HCT116 (cell line): ENCODE results near the gene SSTR5. TPM values are rescaled to one million over a fixed set of nuclear protein-coding genes. Genes with fewer than 3 reads are reported as not detected.
A peak's percentile ranks its signal among the peaks of the same experiment; 100 is the strongest.

ENCODE experiments used
- ATAC-seq: fragments of 200-7000 bp; cut with Tn5 transposase; 2 replicates; pipeline ENCODE4 v1.9.1; 2020; ENCODE audit warnings: mild to moderate bottlenecking, moderate library complexity
- BruUV-seq: library from RNA; stranded (reverse); fragments of 400-500 nt; replicated peaks from 2 replicates; lab custom pipeline; 2021; lab: Mats Ljungman, UMichigan
- CTCF ChIA-PET: fragments of 300-600 bp; sonication (Branson Sonifier 250); formaldehyde crosslinking; loops from one replicate; lab custom pipeline; 2021; ENCODE audit warnings: antibody characterized with exemption; lab: Charles Lee
- POLR2A ChIA-PET: fragments of 300-600, 350-600 bp; sonication (Branson Sonifier 250); formaldehyde crosslinking; loops from one replicate; lab custom pipeline; 2021; ENCODE audit warnings: antibody characterized with exemption; lab: Charles Lee
- RAD21 ChIA-PET, 2 experiments: fragments of 300-600 bp; sonication (Branson Sonifier 250); formaldehyde crosslinking; loops; one replicate each; lab custom pipeline; 2023; ENCODE audit warnings: low total read pairs in 2 of 2; ENCODE audit not compliant: uncharacterized antibody in 2 of 2, unreplicated experiment in 2 of 2, low non-redundant PET in 1 of 2; lab: Charles Lee
- DNase-seq: peaks from one replicate; pipeline ENCODE4 v3.0.0-alpha.2; 2010; ENCODE audit warnings: low read depth, low spot score
- H2AFZ ChIP-seq: fragments of 200-600 bp; shearing (Covaris generic), sonication (generic); 2 replicates; pipeline ENCODE4 v1.6.1; 2017; ENCODE audit warnings: low read depth, mixed run types, mixed read lengths, antibody characterized with exemption, low read length; ENCODE audit not compliant: poor library complexity, severe bottlenecking
- H3K27ac ChIP-seq: 2 replicates; pipeline ENCODE4 v1.5.1; 2012; ENCODE audit warnings: low read depth, low read length
- H3K27me3 ChIP-seq: fragments of 200-600 bp; sonication (generic); 2 replicates; pipeline ENCODE4 v1.6.1; 2016; ENCODE audit warnings: mixed run types, low read length, mixed read lengths; ENCODE audit not compliant: insufficient read depth
- H3K36me3 ChIP-seq, 2 experiments: fragments of 200-500 bp in 1 of 2; fragments of 200-600 bp in 1 of 2; sonication (Bioruptor generic) in 1 of 2; sonication (generic) in 1 of 2; 2 replicates each; pipeline versions ENCODE4 v1.5.1 to v1.6.1; 2014 to 2016; ENCODE audit warnings: low read length in 2 of 2, inconsistent platforms in 1 of 2, mixed read lengths in 1 of 2, mixed run types in 1 of 2; ENCODE audit not compliant: insufficient read depth in 2 of 2, control insufficient read depth in 1 of 2
- H3K4me1 ChIP-seq, 2 experiments: fragments of 200-600 bp in 1 of 2; sonication (generic) in 1 of 2; 2 replicates each; pipeline versions ENCODE4 v1.5.1 to v1.6.1; 2012 to 2017; ENCODE audit warnings: low read length in 2 of 2, inconsistent platforms in 1 of 2, mild to moderate bottlenecking in 1 of 2, mixed read lengths in 1 of 2, mixed run types in 1 of 2, moderate library complexity in 1 of 2; ENCODE audit not compliant: insufficient read depth in 2 of 2, control insufficient read depth in 1 of 2
- H3K4me2 ChIP-seq: fragments of 200-600 bp; sonication (generic); 2 replicates; pipeline ENCODE4 v1.6.1; 2017; ENCODE audit warnings: mixed run types, low read length, mixed read lengths
- H3K4me3 ChIP-seq, 2 experiments: fragments of 200-600 bp in 1 of 2; sonication (generic) in 1 of 2; replicated peaks in 1 of 2; 2 replicates each; pipeline ENCODE4 v1.5.1; 2011 to 2016; ENCODE audit warnings: low read length in 2 of 2, control low read depth in 1 of 2, low read depth in 1 of 2, mild to moderate bottlenecking in 1 of 2, mixed read lengths in 1 of 2, mixed run types in 1 of 2
- H3K79me2 ChIP-seq: fragments of 200-600 bp; sonication (generic); 2 replicates; pipeline ENCODE4 v1.6.1; 2017; ENCODE audit warnings: mild to moderate bottlenecking, mixed run types, low read length, moderate library complexity, mixed read lengths; ENCODE audit not compliant: insufficient read depth
- H3K9ac ChIP-seq: fragments of 200-600 bp; sonication (generic); 2 replicates; pipeline ENCODE4 v1.6.1; 2016; ENCODE audit warnings: low read length, mixed read lengths
- H3K9me2 ChIP-seq: fragments of 200-600 bp; sonication (generic), shearing (Covaris generic); 2 replicates; pipeline ENCODE4 v1.6.1; 2017; ENCODE audit warnings: mixed run types, mild to moderate bottlenecking, moderate library complexity; ENCODE audit not compliant: insufficient read depth
- H3K9me3 ChIP-seq, 2 experiments: fragments of 200-500 bp in 1 of 2; fragments of 200-600 bp in 1 of 2; sonication (Bioruptor generic) in 1 of 2; sonication (generic) in 1 of 2; 2 replicates each; pipeline ENCODE4 v1.6.1; 2014 to 2017; ENCODE audit warnings: low read length in 2 of 2, mixed read lengths in 2 of 2, inconsistent platforms in 1 of 2, low read depth in 1 of 2, mild to moderate bottlenecking in 1 of 2, mixed run types in 1 of 2, moderate library complexity in 1 of 2; ENCODE audit not compliant: control insufficient read depth in 1 of 2, insufficient read depth in 1 of 2
- H4K20me1 ChIP-seq: fragments of 200-600 bp; sonication (generic), shearing (Covaris generic); 2 replicates; pipeline ENCODE4 v1.6.1; 2017; ENCODE audit warnings: mixed run types, mild to moderate bottlenecking, moderate library complexity; ENCODE audit not compliant: insufficient read depth
- EGR1 ChIP-seq: IDR thresholded peaks from 2 replicates; pipeline ENCODE4 v1.6.1; 2012; ENCODE audit warnings: low read depth
- EZH2phosphoT487 ChIP-seq: fragments of 200-600 bp; IDR thresholded peaks from 2 replicates; pipeline ENCODE4 v1.6.1; 2018; ENCODE audit warnings: antibody characterized with exemption, borderline replicate concordance
- FOSL1 ChIP-seq: IDR thresholded peaks from 2 replicates; pipeline ENCODE4 v1.6.1; 2012; ENCODE audit warnings: low read depth
- JUND ChIP-seq: IDR thresholded peaks from 2 replicates; pipeline ENCODE4 v1.6.1; 2012
- POLR2A ChIP-seq: IDR thresholded peaks from 2 replicates; pipeline ENCODE4 v1.7.0; 2011; ENCODE audit warnings: borderline replicate concordance; ENCODE audit not compliant: insufficient read depth, insufficient read length; ENCODE audit errors: extremely low read depth
- POLR2AphosphoS5 ChIP-seq: IDR thresholded peaks from 2 replicates; pipeline ENCODE4 v1.6.1; 2011; ENCODE audit warnings: mild to moderate bottlenecking, low read depth, low read length, moderate library complexity
- RAD21 ChIP-seq: IDR thresholded peaks from 2 replicates; pipeline ENCODE4 v1.6.1; 2012; ENCODE audit warnings: low read depth, mild to moderate bottlenecking
- REST ChIP-seq: IDR thresholded peaks from 2 replicates; pipeline ENCODE4 v1.6.1; 2012; ENCODE audit warnings: low read depth
- SP1 ChIP-seq: IDR thresholded peaks from 2 replicates; pipeline ENCODE4 v1.6.1; 2012; ENCODE audit warnings: low read depth
- SRF ChIP-seq: IDR thresholded peaks from 2 replicates; pipeline ENCODE4 v1.6.1; 2012; ENCODE audit warnings: low read depth
- TCF7L2 ChIP-seq: IDR thresholded peaks from 2 replicates; pipeline ENCODE4 v1.7.0; 2011; ENCODE audit warnings: borderline replicate concordance, inconsistent platforms; ENCODE audit not compliant: insufficient read depth, insufficient read length; ENCODE audit errors: extremely low read depth
- ZFX ChIP-seq: fragments of 450-650 bp; IDR thresholded peaks from 2 replicates; pipeline ENCODE4 v1.6.1; 2017
- intact Hi-C: fragments of 100-400 bp; cut with micrococcal nuclease; formaldehyde crosslinking; loops from 2 replicates; pipeline ENCODE4 v1.10.0; 2022
- total RNA-seq: library from RNA; stranded (reverse); gene quantifications from one replicate; pipeline ENCODE4 v1.2.1, GENCODE V29; 2021; ENCODE audit not compliant: unreplicated experiment
- TF ChIP-seq, protein P1 (sequence below): IDR thresholded peaks from 2 replicates; pipeline ENCODE4 v1.6.1; 2012
- TF ChIP-seq, protein P2 (sequence below), 3 experiments: fragments of 200-600 bp in 1 of 3; sonication (generic) in 1 of 3; IDR thresholded peaks in 2 of 3; conservative IDR thresholded peaks in 1 of 3; 2 replicates each; pipeline ENCODE4 v1.5.1; 2012 to 2017; ENCODE audit warnings: low read depth in 2 of 3, low read length in 2 of 3, antibody characterized with exemption in 1 of 3, borderline replicate concordance in 1 of 3, control low read depth in 1 of 3, mild to moderate bottlenecking in 1 of 3, mixed read lengths in 1 of 3, mixed run types in 1 of 3, moderate library complexity in 1 of 3; ENCODE audit not compliant: insufficient read depth in 1 of 3

Gene SSTR5
- total RNA-seq, 1 experiment from 2014 or later = 7.2 TPM

- TF ChIP-seq, protein P1, sequence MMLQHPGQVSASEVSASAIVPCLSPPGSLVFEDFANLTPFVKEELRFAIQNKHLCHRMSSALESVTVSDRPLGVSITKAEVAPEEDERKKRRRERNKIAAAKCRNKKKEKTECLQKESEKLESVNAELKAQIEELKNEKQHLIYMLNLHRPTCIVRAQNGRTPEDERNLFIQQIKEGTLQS = no peak
- TF ChIP-seq, protein P2, sequence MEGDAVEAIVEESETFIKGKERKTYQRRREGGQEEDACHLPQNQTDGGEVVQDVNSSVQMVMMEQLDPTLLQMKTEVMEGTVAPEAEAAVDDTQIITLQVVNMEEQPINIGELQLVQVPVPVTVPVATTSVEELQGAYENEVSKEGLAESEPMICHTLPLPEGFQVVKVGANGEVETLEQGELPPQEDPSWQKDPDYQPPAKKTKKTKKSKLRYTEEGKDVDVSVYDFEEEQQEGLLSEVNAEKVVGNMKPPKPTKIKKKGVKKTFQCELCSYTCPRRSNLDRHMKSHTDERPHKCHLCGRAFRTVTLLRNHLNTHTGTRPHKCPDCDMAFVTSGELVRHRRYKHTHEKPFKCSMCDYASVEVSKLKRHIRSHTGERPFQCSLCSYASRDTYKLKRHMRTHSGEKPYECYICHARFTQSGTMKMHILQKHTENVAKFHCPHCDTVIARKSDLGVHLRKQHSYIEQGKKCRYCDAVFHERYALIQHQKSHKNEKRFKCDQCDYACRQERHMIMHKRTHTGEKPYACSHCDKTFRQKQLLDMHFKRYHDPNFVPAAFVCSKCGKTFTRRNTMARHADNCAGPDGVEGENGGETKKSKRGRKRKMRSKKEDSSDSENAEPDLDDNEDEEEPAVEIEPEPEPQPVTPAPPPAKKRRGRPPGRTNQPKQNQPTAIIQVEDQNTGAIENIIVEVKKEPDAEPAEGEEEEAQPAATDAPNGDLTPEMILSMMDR (IDR thresholded peaks at IDR 0.05 in 2 of 3, conservative IDR thresholded peaks at IDR 0.05 in 1 of 3; ENCODE audit: borderline replicate concordance in 1 of 3, insufficient read depth in 1 of 3, low read depth in 2 of 3, low read length in 2 of 3) = peak; percentile 77 to 88 (median 85)
- TF ChIP-seq RAD21 = peak; percentile 94
- TF ChIP-seq, all 23 proteins: peak for 2
- Histone ChIP-seq H3K9me3 (no peaks in the 10 kb centered on the region), H3K27ac (no peak overlapping the region), H3K36me3 (no peaks in the 10 kb centered on the region), H2AFZ (no peak overlapping the region), H3K4me1 (peaks cover 0 to 20% of the 10 kb centered on the region in 2 experiments; a peak in 2 of 4 replicates), H3K4me2 (peak overlapping the region; percentile 39), H4K20me1 (no peaks in the 10 kb centered on the region), H3K79me2 (no peaks in the 10 kb centered on the region), H3K4me3 (no peak overlapping the region), H3K9me2 (no peaks in the 10 kb centered on the region), H3K9ac (no peak overlapping the region), H3K27me3 (no peaks in the 10 kb centered on the region)
- peak; percentile 84 for ATAC-seq
- BruUV-seq = no TSS peak
- intact Hi-C loops = loop anchor here (1.0 kb wide), 1 partner anchor 88 kb away; no protein-coding TSS in a partner anchor
- DNase-seq = no peak
- ChIA-PET POLR2A (no interaction called here), CTCF (interaction anchor here (1.0 to 1.3 kb wide), 2 partner anchors 132 to 310 kb away, joined by 3 read pairs; no protein-coding TSS in a partner anchor), RAD21 (interaction anchor here in 1 of 2 experiments (1.3 kb wide), 1 partner anchor 49 kb away, joined by 3 read pairs; no protein-coding TSS in a partner anchor)
Measured at GRCh38 chr16:1105888-1106620, 33.5 kb downstream of the SSTR5 start.

GRCh38 chr16:1106659-1107058, 34.1 kb downstream of the SSTR5 start:
- no peak overlapping the region for H3K4me2 ChIP-seq
- no peaks in the 10 kb centered on the region for H3K79me2 ChIP-seq
- peaks cover 0 to 18% of the 10 kb centered on the region in 2 experiments; a peak in 2 of 4 replicates for H3K4me1 ChIP-seq
- DNase-seq = no peak
- H4K20me1 ChIP-seq = no peaks in the 10 kb centered on the region
- BruUV-seq = no TSS peak
- no peaks in the 10 kb centered on the region for H3K27me3 ChIP-seq
- no peak overlapping the region for H3K9ac ChIP-seq
- ATAC-seq = peak; percentile 10
- intact Hi-C loops = loop anchor here (1.0 kb wide), 1 partner anchor 88 kb away; no protein-coding TSS in a partner anchor
- ChIA-PET CTCF (interaction anchor here (0.7 to 1.3 kb wide), 3 partner anchors 87 to 311 kb away, joined by 3 read pairs; no protein-coding TSS in a partner anchor), RAD21 (interaction anchor here in 1 of 2 experiments (1.3 kb wide), 1 partner anchor 50 kb away, joined by 3 read pairs; no protein-coding TSS in a partner anchor), POLR2A (no interaction called here)
- no peak overlapping the region for H3K27ac ChIP-seq
- H3K9me3 ChIP-seq = no peaks in the 10 kb centered on the region
- H2AFZ ChIP-seq = no peak overlapping the region
- H3K9me2 ChIP-seq = no peaks in the 10 kb centered on the region
- H3K36me3 ChIP-seq = no peaks in the 10 kb centered on the region
- H3K4me3 ChIP-seq = no peak overlapping the region
- TF ChIP-seq REST (no peak), EGR1 (no peak), TCF7L2 (no peak), ZFX (no peak), POLR2AphosphoS5 (no peak), SRF (no peak), SP1 (no peak), FOSL1 (no peak), JUND (no peak), POLR2A (no peak), EZH2phosphoT487 (no peak)
